Keratinocyte (primary cell): ENCODE measurements around the gene DGCR8. TPM values are rescaled to one million over a fixed set of nuclear protein-coding genes. Genes with fewer than 3 reads are reported as not detected.

Source experiments
- DNase-seq: peaks from one replicate; pipeline ENCODE4 v3.0.0-alpha.2; 2011; ENCODE audit warnings: low read depth, missing footprints, low spot score
- FAIRE-seq: peaks from 2 replicates; lab custom pipeline; 2011; peaks lifted over from hg19 to GRCh38; lab: Jason Lieb, UNC
- H2AFZ ChIP-seq: 2 replicates; pipeline ENCODE4 v1.6.0; 2012; ENCODE audit warnings: low read length, control low read depth, inconsistent platforms; ENCODE audit not compliant: control insufficient read depth
- H3K27ac ChIP-seq: 2 replicates; pipeline ENCODE4 v1.5.1; 2011; ENCODE audit warnings: low read length; ENCODE audit not compliant: control insufficient read depth, insufficient read depth
- H3K27me3 ChIP-seq: 3 replicates; pipeline ENCODE4 v1.6.0; 2011; ENCODE audit warnings: low read length; ENCODE audit not compliant: control insufficient read depth, insufficient read depth; ENCODE audit errors: extremely low read depth
- H3K36me3 ChIP-seq, 2 experiments: 2 replicates in 1 of 2; 3 replicates in 1 of 2; pipeline ENCODE4 v1.5.1; 2011; ENCODE audit warnings: low read length in 2 of 2, mild to moderate bottlenecking in 1 of 2; ENCODE audit not compliant: control insufficient read depth in 2 of 2, insufficient read depth in 2 of 2; ENCODE audit errors: extremely low read depth in 1 of 2
- H3K4me1 ChIP-seq: 3 replicates; pipeline ENCODE4 v1.5.1; 2011; ENCODE audit warnings: low read length; ENCODE audit not compliant: control insufficient read depth, insufficient read depth; ENCODE audit errors: extremely low read depth
- H3K4me2 ChIP-seq: 3 replicates; pipeline ENCODE4 v1.6.0; 2011; ENCODE audit warnings: low read depth, low read length; ENCODE audit not compliant: control insufficient read depth, insufficient read depth; ENCODE audit errors: extremely low read depth
- H3K4me3 ChIP-seq, 3 experiments: fragments of 200-600 bp in 1 of 3; sonication (generic) in 1 of 3; 2 replicates in 2 of 3; 3 replicates in 1 of 3; pipeline ENCODE4 v1.5.1; 2011 to 2016; ENCODE audit warnings: low read length in 3 of 3, mild to moderate bottlenecking in 3 of 3, control low read depth in 2 of 3, inconsistent platforms in 1 of 3, low read depth in 1 of 3, mixed read lengths in 1 of 3, mixed run types in 1 of 3, moderate library complexity in 1 of 3; ENCODE audit not compliant: control insufficient read depth in 2 of 3, insufficient read depth in 2 of 3; ENCODE audit errors: extremely low read depth in 1 of 3
- H3K79me2 ChIP-seq: 2 replicates; pipeline ENCODE4 v1.6.0; 2012; ENCODE audit warnings: low read length; ENCODE audit not compliant: control insufficient read depth, insufficient read depth
- H3K9ac ChIP-seq: 3 replicates; pipeline ENCODE4 v1.6.0; 2011; ENCODE audit warnings: low read length; ENCODE audit not compliant: control insufficient read depth, insufficient read depth; ENCODE audit errors: extremely low read depth
- H3K9me1 ChIP-seq: 3 replicates; pipeline ENCODE4 v1.6.0; 2011; ENCODE audit warnings: low read length; ENCODE audit not compliant: control insufficient read depth, insufficient read depth; ENCODE audit errors: extremely low read depth
- H3K9me3 ChIP-seq: 2 replicates; pipeline ENCODE4 v1.5.1; 2012; ENCODE audit warnings: low read depth, low read length; ENCODE audit not compliant: control insufficient read depth
- H4K20me1 ChIP-seq: 3 replicates; pipeline ENCODE4 v1.6.0; 2011; ENCODE audit warnings: low read length; ENCODE audit not compliant: control insufficient read depth, insufficient read depth; ENCODE audit errors: extremely low read depth
- CTCF ChIP-seq, 3 experiments: IDR thresholded peaks in 1 of 3; conservative IDR thresholded peaks in 1 of 3; optimal IDR thresholded peaks in 1 of 3; 2 replicates in 2 of 3; 3 replicates in 1 of 3; pipeline versions ENCODE3 to v1.5.1; 2011; ENCODE audit warnings: low read length in 3 of 3, mild to moderate bottlenecking in 3 of 3, moderate library complexity in 2 of 3, control low read depth in 1 of 3, inconsistent platforms in 1 of 3; ENCODE audit not compliant: insufficient read depth in 2 of 3; ENCODE audit errors: extremely low read depth in 1 of 3
- EZH2 ChIP-seq: IDR thresholded peaks from one replicate; pipeline ENCODE4 v1.6.1; 2012; ENCODE audit warnings: inconsistent platforms, mild to moderate bottlenecking, low read length, moderate library complexity
- dilution Hi-C: fragments of 300-500 bp; cut with MboI; formaldehyde crosslinking; loops from one replicate; pipeline ENCODE4 v1.7.0; 2020; ENCODE audit warnings: low sequenced_read_pairs; ENCODE audit not compliant: extremely low pct_ligation_motif_present
- polyA plus RNA-seq, 5 experiments: library from polyadenylated mRNA; depleted of rRNA in 3 of 5; stranded (reverse) in 3 of 5; stranded (forward) in 1 of 5; unstranded in 1 of 5; fragments of >200 nt; gene quantifications; 1 replicate in 1 of 5; 2 replicates in 3 of 5; 3 replicates in 1 of 5; pipeline versions ENCODE4 v1.2.1 to v1.2.3, GENCODE V29; 2011 to 2012; ENCODE audit warnings: missing spikeins in 2 of 5, low read depth in 1 of 5, low replicate concordance in 1 of 5

Gene DGCR8
- polyA plus RNA-seq, 1 donor (not counting 4 experiments of a cell fraction or from before 2014, with no cell fraction given): 17.2 TPM

DNA sequence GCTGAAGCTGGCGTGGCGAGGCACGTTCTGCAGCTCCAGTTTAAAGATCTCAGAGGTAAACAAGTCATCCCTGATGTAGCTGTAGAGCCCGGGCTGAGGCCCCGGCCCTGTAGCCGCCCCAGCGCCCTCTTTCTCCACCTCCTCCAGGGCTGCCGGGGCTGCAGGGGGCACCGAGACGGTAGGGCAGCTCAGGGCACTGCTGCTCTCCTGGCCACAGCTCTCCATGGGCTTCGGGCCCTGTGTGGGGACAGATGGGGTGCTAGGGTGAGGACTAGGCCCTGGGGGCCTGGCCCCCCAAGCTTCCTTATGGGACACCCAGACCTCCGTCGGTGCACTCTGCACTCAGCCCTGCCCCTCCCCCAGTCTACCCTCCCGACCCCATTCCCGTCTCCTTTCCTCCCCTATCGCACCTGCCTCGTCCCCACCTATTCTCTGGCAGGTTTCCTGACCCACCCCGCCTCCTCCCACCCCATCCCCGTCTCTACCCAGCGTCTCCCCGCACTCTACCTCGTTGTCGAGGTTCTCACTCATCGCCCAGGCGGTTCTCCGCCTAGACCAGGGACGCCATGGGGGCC, 36.4 kb downstream of the DGCR8 start:
- no peaks in the 10 kb centered on the region for H3K9me1 ChIP-seq
- H3K79me2 ChIP-seq: peaks cover 72% of the 10 kb centered on the region
- peak overlapping the region; percentile 93 for H3K9ac ChIP-seq
- H4K20me1 ChIP-seq: no peaks in the 10 kb centered on the region
- FAIRE-seq (no peak), DNase-seq (no peak)
- H3K4me3 ChIP-seq: peak overlapping the region; percentile 72 to 88 (median 88)
- H3K4me2 ChIP-seq: peak overlapping the region; percentile 79
- peak overlapping the region; percentile 77 for H2AFZ ChIP-seq
- peaks cover 16% of the 10 kb centered on the region for H3K4me1 ChIP-seq
- dilution Hi-C loops: no loop called here
- no peaks in the 10 kb centered on the region for H3K9me3 ChIP-seq
- TF ChIP-seq EZH2: no peak
- no peak for TF ChIP-seq CTCF (optimal IDR thresholded peaks at IDR 0.05 in 1 of 3, IDR thresholded peaks at IDR 0.05 in 1 of 3, conservative IDR thresholded peaks at IDR 0.05 in 1 of 3; ENCODE audit: extremely low read depth in 1 of 3, insufficient read depth in 2 of 3, low read length in 3 of 3)
- peak overlapping the region; percentile 83 for H3K27ac ChIP-seq
- H3K36me3 ChIP-seq: peaks cover 30 to 35% of the 10 kb centered on the region in 2 experiments
- no peaks in the 10 kb centered on the region for H3K27me3 ChIP-seq

DNA sequence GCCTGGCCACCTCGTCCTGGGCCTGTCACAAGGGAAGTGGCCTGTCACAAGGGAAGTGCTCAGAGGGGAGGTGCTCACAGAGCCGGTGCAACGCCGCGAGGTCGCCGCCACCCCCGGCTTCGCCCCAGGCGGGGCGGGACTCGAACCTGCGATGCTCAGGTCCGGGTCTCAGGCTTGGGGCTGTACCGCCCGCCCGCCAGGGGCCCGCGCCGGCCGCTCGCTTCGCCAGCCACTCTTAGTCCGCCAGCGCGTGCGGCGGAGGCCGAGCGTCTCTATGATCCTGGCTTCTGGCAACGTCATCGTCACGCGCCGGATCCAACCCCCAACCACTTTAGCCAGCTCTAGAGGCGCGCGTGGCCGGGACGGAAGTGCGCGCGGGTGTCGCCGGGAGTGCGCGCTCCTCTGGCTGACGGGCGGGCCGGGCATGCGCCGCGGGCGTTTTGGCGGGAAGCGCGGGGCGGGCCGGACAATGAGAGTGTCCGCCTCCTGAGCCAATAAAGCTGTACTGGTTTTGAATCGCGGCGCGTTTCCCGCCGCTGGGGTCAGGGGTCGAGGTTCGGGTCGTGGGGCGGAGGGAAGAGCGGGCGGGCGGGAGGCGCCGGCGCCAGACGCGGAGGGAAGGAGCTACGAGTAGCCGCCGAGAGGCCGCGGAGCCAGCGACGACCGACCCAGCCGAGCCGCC, 37.1 kb downstream of the DGCR8 start, which contains the start of gene TRMT2A:
Gene TRMT2A, minus strand, starts transcription at position 276 of the 682 bp plus-strand sequence. CDS start 320 bp downstream, outside the sequence.
- Histone ChIP-seq H3K4me2 (peak within 1 kb of the TSS; percentile 89), H2AFZ (peak within 1 kb of the TSS; percentile 77), H3K9me1 (no peaks in the 10 kb centered on the region), H3K27ac (peak within 1 kb of the TSS; percentile 83), H3K79me2 (peaks cover 78% of the 10 kb centered on the region), H4K20me1 (no peaks in the 10 kb centered on the region), H3K4me1 (peaks cover 16% of the 10 kb centered on the region), H3K27me3 (no peaks in the 10 kb centered on the region), H3K9ac (peak within 1 kb of the TSS; percentile 93), H3K9me3 (no peaks in the 10 kb centered on the region), H3K4me3 (peak within 1 kb of the TSS; percentile 88 to 94 (median 88)), H3K36me3 (peaks cover 31 to 39% of the 10 kb centered on the region in 2 experiments)
- peak; percentile 26 for FAIRE-seq
- DNase-seq: peak; percentile 69
- peak in 1 of 3 experiments; percentile 27 for TF ChIP-seq CTCF (optimal IDR thresholded peaks at IDR 0.05 in 1 of 3, IDR thresholded peaks at IDR 0.05 in 1 of 3, conservative IDR thresholded peaks at IDR 0.05 in 1 of 3; ENCODE audit: extremely low read depth in 1 of 3, insufficient read depth in 2 of 3, low read length in 3 of 3)
- no peak for TF ChIP-seq EZH2
- dilution Hi-C loops: no loop called here
